ENCODE results near the gene NPAS4.
"Not testable (repeated sequence)": the region's sequence is repeated elsewhere in the genome, so short reads cannot be mapped to it uniquely, and the experiment has no call there.

NPAS4 gene

GRCh38 chr11:66420671-66421476 is at the start of gene NPAS4:
NPAS4 (plus strand) TSS chr11:66421035; CDS start chr11:66421180, 145 bp downstream.
- DNase-seq (ENCODE audit: low read depth): no peak

GRCh38 chr11:66371627-66372415 is 49.0 kb upstream of the NPAS4 start, which contains the start of gene SLC29A2:
SLC29A2 (minus strand) TSS chr11:66371760; CDS start chr11:66371591, 169 bp downstream.
- DNase-seq (ENCODE audit: low read depth): peak; percentile 27

GRCh38 chr11:66373265-66373664 is 47.6 kb upstream of the NPAS4 start:
- DNase-seq (ENCODE audit: low read depth): no peak

DNA sequence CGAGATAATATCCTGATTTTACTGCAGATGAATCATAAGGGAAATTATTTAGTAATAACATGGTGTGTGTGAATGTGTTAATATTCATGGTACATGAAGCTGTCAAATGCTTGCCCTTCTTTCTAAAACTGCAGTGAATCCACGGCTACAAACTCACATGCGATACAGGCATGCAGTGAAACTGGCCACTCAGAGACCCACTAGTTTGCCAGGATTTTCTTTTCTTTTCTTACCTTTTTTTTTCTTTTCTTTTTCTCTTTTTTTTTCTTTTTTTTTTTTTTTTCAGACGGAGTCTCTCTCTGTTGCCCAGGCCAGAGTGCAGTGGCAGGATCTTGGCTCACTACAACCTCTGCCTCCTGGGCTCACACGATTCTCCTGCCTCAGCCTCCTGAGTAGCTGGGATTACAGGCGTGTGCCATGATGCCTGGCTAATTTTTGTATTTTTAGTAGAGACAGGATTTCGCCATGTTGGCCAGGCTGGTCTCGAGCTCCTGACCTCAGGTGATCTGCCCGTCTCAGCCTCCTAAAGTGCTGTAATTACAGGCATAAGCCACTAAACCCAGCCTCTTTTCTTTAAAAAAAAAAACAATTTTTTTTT is 47.0 kb upstream of the NPAS4 start:
- not testable (repeated sequence) for DNase-seq (ENCODE audit: low read depth)

- DNase-seq (ENCODE audit: low read depth): not testable (repeated sequence)
Observed at GRCh38 chr11:66380264-66380663, 40.6 kb upstream of the NPAS4 start.

DNA sequence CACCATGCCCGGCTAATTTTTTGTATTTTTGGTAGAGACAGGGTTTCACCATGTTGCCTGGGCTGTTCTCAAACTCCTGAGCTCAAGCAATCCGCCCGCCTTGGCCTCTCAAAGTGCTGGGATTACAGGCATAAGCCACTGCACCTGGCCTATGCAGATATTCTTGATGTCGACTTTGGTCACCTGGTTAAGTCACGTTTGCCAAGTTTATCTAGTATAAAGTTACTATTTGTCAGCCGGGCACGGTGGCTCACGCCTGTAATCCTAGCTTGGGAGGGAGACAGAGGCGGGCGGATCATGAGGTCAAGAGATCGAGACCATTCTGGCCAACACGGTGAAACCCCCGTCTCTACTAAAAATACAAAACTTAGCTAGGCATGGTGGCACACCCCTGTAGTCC is 36.5 kb upstream of the NPAS4 start:
- not testable (repeated sequence) for DNase-seq (ENCODE audit: low read depth)

- peak; percentile 82 for DNase-seq (ENCODE audit: low read depth)
Observed at GRCh38 chr11:66386171-66387069, 34.4 kb upstream of the NPAS4 start.

GRCh38 chr11:66388780-66389386 is 32.0 kb upstream of the NPAS4 start:
- peak; percentile 79 for DNase-seq (ENCODE audit: low read depth)

- DNase-seq (ENCODE audit: low read depth): no peak
Observed at GRCh38 chr11:66391322-66391721, 29.5 kb upstream of the NPAS4 start.

DNA sequence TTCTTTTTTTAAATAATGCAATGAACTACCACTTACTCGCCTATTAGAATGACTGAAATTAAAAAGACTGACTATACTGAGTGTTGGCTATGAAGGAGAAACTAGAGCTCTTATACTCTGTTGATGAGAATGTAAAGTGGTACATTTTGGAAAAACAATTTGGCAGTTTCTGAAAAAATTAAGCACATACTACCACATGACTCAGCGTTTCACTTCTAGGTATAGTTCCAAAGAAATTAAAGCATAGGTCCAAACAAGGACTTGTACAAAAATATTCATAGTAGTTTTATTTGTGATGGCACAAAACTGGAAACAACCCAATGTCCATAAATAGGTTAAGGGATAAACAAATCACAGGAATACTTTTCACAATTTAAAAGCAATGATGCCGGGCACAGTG is 26.9 kb upstream of the NPAS4 start:
- no peak for DNase-seq (ENCODE audit: low read depth)

- DNase-seq (ENCODE audit: low read depth): no peak
Observed at GRCh38 chr11:66407651-66408050, 13.2 kb upstream of the NPAS4 start.

GRCh38 chr11:66408488-66409214 is 12.2 kb upstream of the NPAS4 start:
- DNase-seq (ENCODE audit: low read depth): peak; percentile 97

DNA sequence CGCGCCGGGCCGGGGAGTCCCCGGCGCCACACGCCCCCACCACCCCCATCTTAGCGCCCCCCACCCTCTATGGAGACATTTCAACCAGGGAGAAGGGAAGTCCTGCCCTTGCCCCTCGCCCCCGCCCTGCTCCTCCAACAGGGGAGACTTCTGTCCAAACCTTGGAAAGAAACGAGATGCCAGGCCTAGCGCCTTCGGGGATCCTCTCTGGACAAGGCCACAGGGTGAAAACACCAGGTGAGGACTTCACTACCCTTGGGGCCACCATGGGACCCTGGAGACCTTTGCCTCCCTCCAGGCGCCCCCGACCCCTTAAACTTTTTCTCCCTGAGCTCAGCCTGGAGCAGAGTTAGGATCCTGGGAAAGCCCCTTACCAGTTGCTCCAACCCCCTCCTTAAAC is 11.6 kb upstream of the NPAS4 start:
- DNase-seq (ENCODE audit: low read depth): no peak

GRCh38 chr11:66410191-66410590 is 10.6 kb upstream of the NPAS4 start:
- no peak for DNase-seq (ENCODE audit: low read depth)

GRCh38 chr11:66411323-66411722 is 9.5 kb upstream of the NPAS4 start:
- no peak for DNase-seq (ENCODE audit: low read depth)

- no peak for DNase-seq (ENCODE audit: low read depth)
Observed at GRCh38 chr11:66412110-66412509, 8.7 kb upstream of the NPAS4 start.

- no peak for DNase-seq (ENCODE audit: low read depth)
Observed at GRCh38 chr11:66413167-66413566, 7.7 kb upstream of the NPAS4 start.

DNA sequence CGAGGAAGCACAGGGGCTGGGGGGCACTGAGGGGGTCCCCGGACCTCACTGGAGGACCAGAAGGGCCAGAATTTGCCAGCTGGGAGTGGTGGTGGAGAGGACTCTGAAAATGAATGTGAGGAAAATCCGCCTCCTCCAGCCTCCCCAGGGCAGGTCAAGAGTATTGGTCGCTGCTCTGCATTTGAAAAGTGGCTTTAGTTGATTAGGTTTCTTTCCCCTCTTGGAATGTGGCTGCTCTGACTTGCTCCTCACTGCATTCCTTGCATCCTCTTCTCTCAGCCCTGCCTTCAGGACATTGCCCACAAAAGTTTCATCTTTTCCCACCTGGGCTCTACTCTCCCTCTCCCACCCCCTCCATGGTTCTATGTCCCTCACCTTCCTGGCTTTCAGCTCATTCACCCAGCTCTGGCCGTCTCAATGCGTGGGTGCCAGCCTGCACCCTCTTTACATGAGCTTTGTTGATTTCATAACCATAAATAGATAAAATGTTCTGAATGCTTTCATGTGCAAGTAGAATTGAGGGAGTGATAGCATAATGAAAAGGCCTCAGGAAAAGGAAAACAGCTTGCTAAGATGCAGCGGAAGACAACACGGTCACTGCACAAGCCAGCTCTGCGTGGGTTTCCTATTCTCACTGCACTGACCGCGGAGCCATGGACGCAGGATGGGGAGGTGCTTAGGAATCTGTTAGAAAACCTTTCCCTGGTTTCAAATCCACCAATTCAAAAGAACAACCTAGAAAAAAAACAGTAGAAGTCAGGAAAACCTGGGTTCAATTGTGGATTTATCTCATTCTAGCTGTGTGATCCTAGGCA is 6.5 kb upstream of the NPAS4 start:
- no peak for DNase-seq (ENCODE audit: low read depth)

GRCh38 chr11:66415423-66415822 is 5.4 kb upstream of the NPAS4 start:
- DNase-seq (ENCODE audit: low read depth): no peak

GRCh38 chr11:66417000-66417399 is 3.8 kb upstream of the NPAS4 start:
- DNase-seq (ENCODE audit: low read depth): no peak

Measured in EH (cell line).